Kidney epithelial cell (primary cell): ENCODE results near the gene POLD4. TPM values are rescaled to one million over a fixed set of nuclear protein-coding genes. Genes with fewer than 3 reads are reported as not detected.

Experiments used
- DNase-seq: peaks from one replicate; pipeline ENCODE4 v3.0.0-alpha.2; 2010; ENCODE audit warnings: low read depth
- H3K27me3 ChIP-seq: 2 replicates; pipeline ENCODE4 v1.6.0; 2011; ENCODE audit warnings: low read length; ENCODE audit not compliant: control insufficient read depth, insufficient read depth
- H3K36me3 ChIP-seq: 2 replicates; pipeline ENCODE4 v1.5.1; 2011; ENCODE audit warnings: low read length; ENCODE audit not compliant: control insufficient read depth, insufficient read depth
- H3K4me3 ChIP-seq: 2 replicates; pipeline ENCODE4 v1.5.1; 2011; ENCODE audit warnings: low read depth, mild to moderate bottlenecking, control low read depth, low read length
- total RNA-seq: library from RNA; depleted of rRNA; stranded (reverse); fragments of >200 nt; gene quantifications from 2 replicates; pipeline ENCODE4 v1.2.3, GENCODE V29; 2015
- TF ChIP-seq, protein P1 (sequence below): IDR thresholded peaks from 2 replicates; pipeline ENCODE4 v1.5.1; 2011; ENCODE audit warnings: mild to moderate bottlenecking, moderate library complexity, low read length, control low read depth, inconsistent platforms; ENCODE audit not compliant: insufficient read depth, poor library complexity, severe bottlenecking

The POLD4 gene
- total RNA-seq, 1 donor from 2014 or later: 70.7 TPM

DNA sequence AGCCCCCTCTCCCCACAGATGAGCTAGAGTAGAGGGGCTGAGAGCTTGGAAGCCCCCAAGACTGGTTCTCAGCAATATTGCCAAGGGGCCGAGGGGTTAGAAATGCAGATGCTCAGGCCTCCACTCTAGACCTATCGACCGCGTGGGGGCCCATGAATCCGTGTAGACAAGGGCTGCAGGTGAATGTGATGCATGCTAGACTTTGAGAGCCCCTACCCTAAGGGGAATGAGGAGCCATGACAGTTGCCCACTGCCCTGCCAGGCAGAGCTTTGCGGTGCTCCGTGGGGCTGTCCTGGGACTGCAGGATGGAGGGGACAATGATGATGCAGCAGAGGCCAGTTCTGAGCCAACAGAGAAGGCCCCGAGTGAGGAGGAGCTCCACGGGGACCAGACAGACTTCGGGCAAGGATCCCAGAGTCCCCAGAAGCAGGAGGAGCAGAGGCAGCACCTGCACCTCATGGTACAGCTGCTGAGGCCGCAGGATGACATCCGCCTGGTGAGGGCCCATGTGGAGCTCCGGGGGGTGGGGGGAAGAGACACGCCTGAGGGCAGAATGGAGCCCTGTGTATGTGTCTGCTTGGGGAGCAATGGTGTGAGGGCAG lies 48.7 kb downstream of the POLD4 start:
- DNase-seq: no peak
- H3K36me3 ChIP-seq: peaks cover 1% of the 10 kb centered on the region
- peak overlapping the region; percentile 95 for H3K4me3 ChIP-seq

DNA sequence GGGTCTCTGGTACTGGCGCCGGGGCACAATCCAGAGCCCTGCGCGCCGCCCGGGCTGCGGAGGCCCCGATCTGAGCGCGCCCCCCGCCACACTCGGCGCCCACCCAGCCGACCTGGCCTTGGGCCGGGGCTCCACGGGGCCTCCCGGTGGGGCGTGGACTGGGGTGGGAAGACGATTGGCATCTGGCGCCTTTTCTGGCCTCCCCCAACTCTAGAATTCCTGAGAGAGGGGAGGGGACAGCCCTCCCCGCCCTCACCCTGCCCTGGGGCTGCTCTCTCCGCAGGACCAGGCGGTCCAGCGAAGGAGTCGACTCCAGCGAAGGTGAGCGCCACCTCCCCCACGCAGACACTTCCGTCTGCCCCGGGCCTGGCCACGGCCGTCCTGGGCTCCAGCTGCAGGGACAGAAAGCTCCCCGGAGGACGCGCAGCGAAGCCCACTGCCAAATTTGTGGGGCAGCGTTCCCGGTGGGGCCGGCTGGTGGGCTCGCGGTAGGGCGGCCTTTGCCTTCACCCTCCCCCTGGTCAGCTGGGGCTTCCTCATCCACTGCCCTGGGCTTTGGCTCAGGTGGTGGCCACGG lies 49.4 kb downstream of the POLD4 start:
- TF ChIP-seq, protein P1, sequence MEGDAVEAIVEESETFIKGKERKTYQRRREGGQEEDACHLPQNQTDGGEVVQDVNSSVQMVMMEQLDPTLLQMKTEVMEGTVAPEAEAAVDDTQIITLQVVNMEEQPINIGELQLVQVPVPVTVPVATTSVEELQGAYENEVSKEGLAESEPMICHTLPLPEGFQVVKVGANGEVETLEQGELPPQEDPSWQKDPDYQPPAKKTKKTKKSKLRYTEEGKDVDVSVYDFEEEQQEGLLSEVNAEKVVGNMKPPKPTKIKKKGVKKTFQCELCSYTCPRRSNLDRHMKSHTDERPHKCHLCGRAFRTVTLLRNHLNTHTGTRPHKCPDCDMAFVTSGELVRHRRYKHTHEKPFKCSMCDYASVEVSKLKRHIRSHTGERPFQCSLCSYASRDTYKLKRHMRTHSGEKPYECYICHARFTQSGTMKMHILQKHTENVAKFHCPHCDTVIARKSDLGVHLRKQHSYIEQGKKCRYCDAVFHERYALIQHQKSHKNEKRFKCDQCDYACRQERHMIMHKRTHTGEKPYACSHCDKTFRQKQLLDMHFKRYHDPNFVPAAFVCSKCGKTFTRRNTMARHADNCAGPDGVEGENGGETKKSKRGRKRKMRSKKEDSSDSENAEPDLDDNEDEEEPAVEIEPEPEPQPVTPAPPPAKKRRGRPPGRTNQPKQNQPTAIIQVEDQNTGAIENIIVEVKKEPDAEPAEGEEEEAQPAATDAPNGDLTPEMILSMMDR: no peak
- no peak for DNase-seq
- no peaks in the 10 kb centered on the region for H3K27me3 ChIP-seq
- peaks cover 3% of the 10 kb centered on the region for H3K36me3 ChIP-seq
- H3K4me3 ChIP-seq: peak overlapping the region; percentile 95

More for the DNA sequence above, 48.7 kb downstream of the POLD4 start:
- TF ChIP-seq, protein P1: no peak
- H3K27me3 ChIP-seq: no peaks in the 10 kb centered on the region

DNA sequence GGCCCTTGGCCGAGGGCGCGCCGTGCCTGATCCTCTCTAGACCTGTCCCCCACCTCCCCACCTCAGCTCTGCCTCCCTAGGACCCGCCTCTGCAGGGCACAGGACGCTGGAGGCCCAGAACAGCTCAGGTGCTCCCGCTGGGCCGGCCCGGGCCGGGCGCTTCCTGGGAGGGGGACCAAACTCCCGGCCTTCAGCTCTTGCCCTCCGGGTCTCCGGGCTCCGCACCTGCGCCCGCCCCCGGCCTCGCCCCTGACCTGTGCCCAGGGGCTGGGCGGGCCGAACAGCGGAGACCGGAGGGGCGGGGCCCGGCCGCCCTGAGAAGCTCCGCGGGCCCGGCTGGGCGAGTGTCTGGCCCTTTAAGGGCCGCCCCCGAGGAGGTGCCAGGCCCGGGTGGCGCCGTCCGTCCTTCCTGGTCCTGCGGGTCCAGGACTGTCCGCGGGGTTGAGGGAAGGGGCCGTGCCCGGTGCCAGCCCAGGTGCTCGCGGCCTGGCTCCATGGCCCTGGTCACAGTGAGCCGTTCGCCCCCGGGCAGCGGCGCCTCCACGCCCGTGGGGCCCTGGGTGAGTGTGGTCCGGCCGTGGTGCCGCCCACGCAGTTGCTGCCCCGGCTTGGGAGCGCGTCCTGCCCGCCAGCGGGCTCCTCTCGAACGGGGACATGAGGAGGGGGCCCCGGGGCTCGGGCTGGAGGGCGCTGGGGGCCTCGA lies 50.1 kb downstream of the POLD4 start, which contains the start of gene SSH3:
Gene SSH3, plus strand, starts transcription at position 399 of the 703 bp plus-strand sequence. Its CDS starts 96 bp downstream, at position 495.
- TF ChIP-seq, protein P1: no peak
- peak within 1 kb of the TSS; percentile 95 for H3K4me3 ChIP-seq
- peaks cover 3% of the 10 kb centered on the region for H3K36me3 ChIP-seq
- no peaks in the 10 kb centered on the region for H3K27me3 ChIP-seq
- no peak for DNase-seq

DNA sequence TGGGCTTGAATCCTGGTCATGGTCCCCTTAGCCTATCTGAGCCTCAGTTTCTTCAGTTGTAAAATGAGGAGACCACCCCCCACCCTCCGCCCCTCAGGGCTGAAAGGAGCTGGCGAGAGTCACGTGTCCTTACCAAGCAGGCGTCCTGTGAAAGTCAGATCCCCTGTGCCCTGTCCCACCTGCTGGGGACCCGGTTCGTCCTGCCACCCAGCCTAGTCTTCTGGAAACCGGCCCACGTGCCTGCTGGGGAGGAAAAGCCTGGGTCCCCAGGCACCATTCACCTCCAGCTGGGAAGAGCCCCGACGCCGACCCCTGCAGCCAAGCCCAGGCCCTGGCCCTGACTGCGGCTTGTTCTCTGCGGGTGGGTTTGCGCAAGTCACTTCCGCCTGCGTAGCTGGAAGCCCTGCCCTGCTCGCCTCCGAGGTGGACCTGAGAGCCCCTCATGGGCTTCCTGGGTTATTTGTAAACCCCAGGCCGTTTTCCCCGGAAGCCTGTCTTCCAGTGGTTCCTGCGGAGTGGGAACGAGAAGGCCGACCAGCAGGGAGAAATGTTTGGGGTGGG lies 50.7 kb downstream of the POLD4 start:
- Histone ChIP-seq H3K27me3 (no peaks in the 10 kb centered on the region), H3K4me3 (peak overlapping the region; percentile 95), H3K36me3 (peaks cover 3% of the 10 kb centered on the region)
- DNase-seq: no peak
- TF ChIP-seq, protein P1: no peak

DNA sequence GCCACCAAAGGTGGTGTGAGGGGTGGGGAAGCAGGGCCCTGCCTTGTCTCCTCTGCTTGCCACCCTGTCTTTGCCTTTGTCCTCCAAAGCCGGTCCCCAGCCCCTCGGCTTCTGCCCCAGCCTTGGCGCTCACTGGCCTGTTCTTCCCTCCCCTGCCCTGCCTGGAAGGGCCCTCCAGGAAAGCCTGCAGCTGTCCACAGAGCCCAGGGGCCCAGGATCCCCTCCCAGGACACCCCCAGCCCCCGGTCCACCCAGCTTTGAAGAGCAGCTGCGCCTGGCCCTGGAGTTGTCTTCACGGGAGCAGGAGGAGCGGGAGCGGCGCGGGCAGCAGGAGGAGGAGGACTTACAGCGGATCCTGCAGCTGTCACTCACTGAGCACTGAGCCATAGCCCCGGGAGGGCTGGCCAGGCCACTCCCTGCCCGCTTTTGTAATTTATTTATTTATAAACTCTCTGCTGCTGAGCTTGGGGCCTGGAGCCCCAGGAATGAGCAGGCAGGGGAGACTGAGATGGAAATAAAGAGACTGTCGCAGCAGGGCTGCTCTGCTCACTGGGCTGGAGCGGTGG lies 51.3 kb downstream of the POLD4 start:
- TF ChIP-seq, protein P1: no peak
- no peak for DNase-seq
- no peak overlapping the region for H3K4me3 ChIP-seq
- no peaks in the 10 kb centered on the region for H3K27me3 ChIP-seq
- peaks cover 3% of the 10 kb centered on the region for H3K36me3 ChIP-seq
